HS-27A (cell line): ENCODE data around the gene NFIA.
"Not testable (repeated sequence)": the region's sequence is repeated elsewhere in the genome, so short reads cannot be mapped to it uniquely, and the experiment has no call there.

ENCODE experiments used
- DNase-seq: peaks from one replicate; pipeline ENCODE4 v3.0.0-alpha.2; 2012; ENCODE audit warnings: low read depth, missing footprints

NFIA gene

GRCh38 chr1:61102041-61102440, 19.7 kb downstream of the NFIA start:
- DNase-seq, result no peak

- DNase-seq, result no peak
Observed at GRCh38 chr1:61102621-61103020, 20.3 kb downstream of the NFIA start.

- DNase-seq, result no peak
Observed at GRCh38 chr1:61104220-61104671, 21.9 kb downstream of the NFIA start.

GRCh38 chr1:61107638-61108037, 25.3 kb downstream of the NFIA start:
- no peak for DNase-seq

- DNase-seq, result no peak
Observed at GRCh38 chr1:61109158-61109557, 26.8 kb downstream of the NFIA start.

- DNase-seq, result no peak
Observed at GRCh38 chr1:61109910-61110309, 27.5 kb downstream of the NFIA start.

GRCh38 chr1:61110554-61110953, 28.2 kb downstream of the NFIA start:
- DNase-seq, result no peak

GRCh38 chr1:61111084-61112004, 29.0 kb downstream of the NFIA start:
- DNase-seq, result no peak

- no peak for DNase-seq
Observed at GRCh38 chr1:61114178-61114870, 32.0 kb downstream of the NFIA start.

GRCh38 chr1:61115436-61115835, 33.1 kb downstream of the NFIA start:
- no peak for DNase-seq

GRCh38 chr1:61116421-61116820, 34.1 kb downstream of the NFIA start:
- no peak for DNase-seq

- no peak for DNase-seq
Observed at GRCh38 chr1:61117283-61117682, 34.9 kb downstream of the NFIA start.

- DNase-seq, result no peak
Observed at GRCh38 chr1:61119085-61119484, 36.7 kb downstream of the NFIA start.

GRCh38 chr1:61120246-61120840, 38.0 kb downstream of the NFIA start:
- no peak for DNase-seq

- no peak for DNase-seq
Observed at GRCh38 chr1:61120998-61121397, 38.6 kb downstream of the NFIA start.

GRCh38 chr1:61121631-61122030, 39.3 kb downstream of the NFIA start:
- DNase-seq, result no peak

- no peak for DNase-seq
Observed at GRCh38 chr1:61122389-61122788, 40.0 kb downstream of the NFIA start.

- no peak for DNase-seq
Observed at GRCh38 chr1:61123326-61123725, 41.0 kb downstream of the NFIA start.

GRCh38 chr1:61124078-61124477, 41.7 kb downstream of the NFIA start:
- no peak for DNase-seq

GRCh38 chr1:61124696-61125095, 42.3 kb downstream of the NFIA start:
- no peak for DNase-seq

GRCh38 chr1:61125263-61125662, 42.9 kb downstream of the NFIA start:
- no peak for DNase-seq

- no peak for DNase-seq
Observed at GRCh38 chr1:61125895-61126294, 43.5 kb downstream of the NFIA start.

GRCh38 chr1:61126843-61127242, 44.5 kb downstream of the NFIA start:
- DNase-seq, result not testable (repeated sequence)
